HG03378 (cell line): ENCODE measurements around the gene MDM2.
"Not testable (repeated sequence)": the region's sequence is repeated elsewhere in the genome, so short reads cannot be mapped to it uniquely, and the experiment has no call there.

Experiments
- ATAC-seq: cut with Tn5 transposase; IDR thresholded peaks from one replicate; pipeline ENCODE4 v1.9.1; 2021; ENCODE audit warnings: mild to moderate bottlenecking, moderate library complexity; ENCODE audit not compliant: unreplicated experiment

The MDM2 gene

DNA sequence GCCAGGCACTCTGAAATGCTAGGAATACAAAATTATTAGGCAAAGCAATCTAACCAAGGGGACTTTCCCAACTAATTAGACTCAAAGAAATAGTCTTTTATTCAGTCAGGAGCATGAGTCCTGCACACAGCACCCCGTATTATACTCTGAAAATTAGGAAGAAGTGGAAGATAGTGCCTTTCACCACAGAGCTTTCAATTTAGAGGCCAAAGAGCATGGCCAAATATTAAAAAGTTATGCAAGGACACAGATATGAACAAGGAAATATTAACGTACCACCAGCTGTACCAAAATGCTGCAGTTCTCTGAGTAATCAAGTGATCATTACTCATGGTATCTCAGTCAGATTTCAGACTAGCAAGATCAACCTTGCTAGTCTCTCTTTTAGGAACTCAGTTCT lies 22.6 kb upstream of the MDM2 start:
- no peak for ATAC-seq

DNA sequence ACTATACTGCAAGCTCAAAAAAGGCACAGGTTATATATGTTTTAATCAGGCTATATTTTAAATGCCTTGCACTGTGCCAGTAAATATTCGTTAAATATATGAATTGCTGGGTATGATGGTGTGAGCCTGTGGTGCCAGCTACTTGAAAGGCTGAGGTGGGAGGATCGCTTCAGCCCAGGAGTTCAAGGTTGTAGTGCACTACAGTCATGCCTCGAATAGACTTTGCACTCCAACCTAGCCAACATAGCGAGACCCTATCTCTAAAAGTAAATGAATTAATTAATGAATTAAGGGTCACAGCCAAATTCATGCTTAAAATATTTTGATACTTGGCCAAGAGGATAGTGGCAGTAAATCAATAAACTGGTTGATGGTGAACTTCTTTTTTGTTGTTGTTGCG lies 22.2 kb upstream of the MDM2 start:
- no peak for ATAC-seq

DNA sequence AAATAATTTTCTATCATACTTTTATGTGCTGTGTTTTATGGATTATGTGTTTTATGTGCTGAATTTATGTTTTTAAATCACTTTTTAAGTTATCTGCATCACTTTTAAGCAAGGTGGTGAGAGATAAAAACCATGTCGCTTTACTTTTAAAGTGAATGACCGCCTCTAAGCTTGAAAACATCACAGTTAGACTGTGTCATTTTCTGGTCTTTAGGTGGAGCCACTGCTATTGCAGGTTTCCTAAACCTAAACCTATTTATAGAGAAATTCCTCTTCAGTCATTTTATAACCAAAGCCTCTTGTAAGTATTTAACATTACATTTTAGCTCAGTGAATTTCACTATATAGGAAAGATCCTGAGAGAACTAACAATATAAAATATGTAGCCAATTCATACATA lies 21.0 kb upstream of the MDM2 start:
- no peak for ATAC-seq

DNA sequence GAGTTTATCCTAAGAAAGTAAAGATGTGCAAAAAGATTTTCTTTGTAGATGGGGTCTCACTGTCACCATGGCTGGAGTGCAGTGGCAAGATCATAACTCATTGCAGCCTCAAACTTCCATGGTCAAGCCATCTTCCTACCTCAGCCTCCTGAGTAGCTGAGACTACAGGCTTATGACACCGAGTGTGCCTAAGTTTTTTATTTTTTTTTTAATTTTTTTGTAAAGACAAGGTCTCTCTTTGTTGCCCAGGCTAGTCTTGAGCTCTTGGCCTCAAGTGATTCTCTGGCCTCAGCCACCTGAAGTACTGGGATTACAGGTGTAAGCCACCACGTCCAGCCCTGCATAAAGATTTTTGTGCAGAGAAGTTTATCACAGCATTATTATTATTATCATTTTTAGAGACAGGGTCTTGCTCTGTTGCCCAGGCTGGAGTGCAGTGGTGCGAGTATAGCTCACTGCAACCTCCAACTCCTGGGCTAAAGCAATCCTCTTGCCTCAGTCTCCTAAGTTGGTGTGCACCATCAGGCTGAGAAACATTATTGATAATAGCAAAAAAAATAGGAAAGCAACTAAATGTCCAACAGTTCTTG lies 19.3 kb upstream of the MDM2 start:
- ATAC-seq, result no peak

DNA sequence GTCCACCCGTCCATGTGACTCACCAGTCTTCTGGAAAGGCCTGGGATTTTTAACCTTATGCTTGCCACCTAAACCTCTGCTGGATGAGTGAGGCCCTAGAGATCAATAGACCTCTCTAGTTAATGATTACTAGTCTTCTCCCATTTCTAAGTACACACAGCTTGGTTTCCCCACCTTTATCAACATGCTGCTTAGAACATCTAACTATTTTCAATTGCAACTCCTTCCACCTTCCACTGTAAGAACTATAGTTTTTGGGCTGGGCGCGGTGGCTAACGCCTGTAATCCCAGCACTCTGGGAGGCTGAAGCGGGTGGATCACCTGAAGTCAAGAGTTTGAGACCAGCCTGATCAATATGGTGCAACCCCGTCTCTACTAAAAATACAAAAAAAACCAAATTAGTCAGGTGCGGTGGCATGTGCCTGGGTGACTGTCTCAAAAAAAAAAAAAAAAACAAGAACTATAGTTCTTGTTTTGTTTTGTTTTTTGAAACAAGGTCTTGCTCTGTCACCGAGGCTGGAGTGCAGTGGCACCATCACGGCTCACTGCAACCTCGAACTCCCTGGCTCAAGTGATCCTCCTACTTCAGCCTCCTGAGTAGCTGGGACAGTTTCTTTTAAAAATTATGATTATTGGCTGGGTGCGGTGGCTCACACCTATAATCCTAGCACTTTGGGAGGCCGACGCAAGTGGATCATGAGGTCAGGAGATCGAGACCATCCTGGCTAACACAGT lies 18.7 kb upstream of the MDM2 start:
- no peak for ATAC-seq

DNA sequence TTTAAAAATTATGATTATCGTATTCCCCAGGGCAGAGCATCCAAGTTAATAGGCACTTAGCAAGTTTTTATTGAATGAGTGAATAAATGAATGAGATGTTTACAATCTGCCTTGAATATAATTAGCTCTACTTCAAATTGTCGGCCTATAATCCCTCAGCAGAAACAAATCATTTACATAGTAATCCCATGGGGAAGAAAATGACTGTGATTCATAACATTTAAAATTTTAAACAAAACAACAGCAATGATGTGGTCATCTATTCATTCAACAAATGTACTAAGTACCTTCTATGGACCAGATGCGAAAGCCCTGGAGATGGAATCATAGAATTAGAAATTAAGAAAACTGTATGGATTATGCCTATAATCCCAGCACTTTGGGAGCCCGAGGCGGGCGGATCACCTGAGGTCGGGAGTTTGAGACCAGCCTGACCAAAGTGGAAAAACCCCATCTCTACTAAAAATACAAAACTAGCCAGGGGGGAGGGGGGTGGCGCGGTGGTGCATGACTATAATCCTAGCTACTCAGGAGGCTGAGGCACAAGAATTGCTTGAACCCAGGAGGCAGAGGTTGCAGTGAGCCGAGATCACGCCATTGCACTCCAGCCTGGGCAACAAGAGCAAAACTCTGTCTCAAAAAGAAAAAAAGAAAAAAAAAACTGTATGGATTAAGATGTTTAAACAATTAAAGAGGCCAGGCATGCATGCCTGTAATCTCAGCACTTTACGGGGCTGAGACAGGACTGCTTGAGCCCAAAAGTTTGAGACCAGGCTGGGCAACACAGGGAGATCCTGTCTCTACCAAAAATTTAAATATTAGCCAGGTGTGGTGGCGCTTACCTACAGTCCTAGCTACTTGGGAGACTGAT lies 17.7 kb upstream of the MDM2 start:
- no peak for ATAC-seq

DNA sequence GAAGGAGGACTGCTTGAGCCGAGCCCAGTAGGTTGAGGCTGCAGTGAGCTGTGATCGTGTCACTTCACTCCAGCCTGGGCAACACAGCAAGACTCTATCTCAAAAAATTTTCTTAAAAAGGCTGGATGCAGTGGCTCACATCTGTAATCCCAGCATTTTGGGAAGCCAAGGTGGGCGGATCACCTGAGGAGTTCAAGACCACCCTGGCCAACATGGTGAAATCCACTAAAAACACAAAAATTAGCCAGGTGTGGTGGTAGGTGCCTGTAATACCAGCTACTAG lies 17.1 kb upstream of the MDM2 start:
- no peak for ATAC-seq

DNA sequence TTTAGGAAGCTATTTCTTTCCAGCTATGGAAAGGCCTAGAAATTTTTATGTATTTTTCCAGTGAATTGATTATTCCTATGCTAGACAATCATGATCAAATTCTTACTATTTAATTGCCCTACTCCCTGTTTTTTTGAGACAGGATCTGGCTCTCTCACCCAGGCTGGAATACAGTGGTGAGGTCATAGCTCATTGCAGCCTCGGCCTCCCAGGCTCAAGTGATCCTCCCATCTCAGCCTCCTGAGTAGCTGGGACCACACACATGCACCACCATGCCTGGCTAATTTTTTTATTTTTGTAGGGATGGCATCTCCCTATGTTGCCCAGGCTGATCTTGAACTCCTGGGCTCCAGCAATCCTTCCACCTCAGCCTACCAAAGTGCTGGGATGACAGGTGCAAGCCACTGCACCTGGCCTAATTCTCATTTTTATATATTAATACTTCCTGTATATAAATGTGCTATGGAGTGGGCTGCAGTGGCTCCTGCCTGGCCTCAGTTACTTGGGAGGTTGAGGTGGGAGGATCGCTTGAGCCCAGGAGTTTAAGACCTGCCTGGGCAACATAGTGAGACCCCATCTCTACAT lies 16.0 kb upstream of the MDM2 start:
- ATAC-seq, result no peak

DNA sequence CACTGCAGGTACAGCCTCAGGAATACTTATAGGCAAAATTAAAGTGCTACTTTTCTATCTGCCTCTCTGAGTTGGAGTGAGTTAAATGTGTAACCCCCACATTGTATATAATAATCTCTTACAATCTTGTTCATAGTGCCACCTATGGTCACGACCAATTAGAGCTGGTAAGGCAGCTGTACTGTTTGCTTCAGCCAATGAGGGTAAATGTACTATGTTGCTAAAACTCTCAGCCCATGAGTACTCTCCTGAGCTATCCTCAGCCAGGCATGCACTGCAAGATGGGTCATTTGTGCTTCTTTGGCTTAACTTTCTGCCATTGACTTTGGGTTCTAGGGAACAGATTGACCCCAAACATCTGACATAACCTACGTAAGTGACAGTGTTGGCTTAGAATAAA lies 15.0 kb upstream of the MDM2 start:
- ATAC-seq, result peak; percentile 96

DNA sequence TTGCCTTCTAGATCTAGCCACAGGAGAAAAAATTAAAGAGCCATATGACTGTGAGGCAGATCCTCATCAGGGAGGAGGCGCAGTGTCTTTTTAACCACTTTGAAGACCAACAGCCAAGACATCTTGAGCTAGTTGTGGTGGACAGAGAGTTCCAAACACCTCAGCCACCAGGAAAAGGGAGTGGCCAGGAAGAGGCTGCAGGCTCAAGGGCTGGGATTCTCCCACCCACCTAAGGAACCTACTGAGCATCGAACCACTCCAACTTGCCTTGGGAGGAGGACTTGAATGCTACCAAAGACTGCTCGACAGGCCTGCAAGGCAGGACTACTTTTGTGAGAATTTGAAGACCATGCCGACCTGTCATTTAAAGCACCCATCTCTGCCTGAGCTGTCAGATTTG lies 14.5 kb upstream of the MDM2 start:
- ATAC-seq, result no peak

DNA sequence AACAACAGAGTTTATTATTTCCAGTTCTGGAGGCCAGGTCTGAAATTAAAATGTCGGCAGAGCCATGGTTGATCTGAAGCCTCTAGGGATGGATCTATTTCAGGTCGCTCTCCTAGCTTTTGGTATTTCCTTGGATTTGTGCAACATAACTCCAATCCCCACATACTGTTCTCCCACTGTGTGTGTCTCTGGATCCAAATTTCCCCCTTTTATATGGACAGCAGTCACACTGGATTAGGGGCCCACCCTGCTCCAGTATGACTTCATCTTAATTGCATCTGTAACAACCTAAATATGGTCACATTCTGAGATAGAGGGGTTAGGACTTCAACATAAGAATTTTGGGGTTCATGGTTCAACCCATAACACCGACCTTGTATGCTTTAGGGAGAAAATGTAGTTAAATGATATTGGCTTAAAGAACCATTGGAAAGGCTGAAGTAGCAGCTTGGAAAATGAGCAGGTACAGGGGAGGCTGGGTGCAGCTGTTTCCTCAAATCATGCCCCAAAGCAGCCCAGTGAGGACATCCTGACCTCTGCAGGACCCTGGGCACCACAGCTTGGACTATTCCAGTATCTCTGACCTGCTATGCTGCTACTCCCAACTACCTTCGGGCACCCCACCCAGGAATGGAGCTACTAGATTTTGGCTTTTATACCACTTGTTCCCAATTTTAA lies 13.9 kb upstream of the MDM2 start:
- ATAC-seq, result no peak

DNA sequence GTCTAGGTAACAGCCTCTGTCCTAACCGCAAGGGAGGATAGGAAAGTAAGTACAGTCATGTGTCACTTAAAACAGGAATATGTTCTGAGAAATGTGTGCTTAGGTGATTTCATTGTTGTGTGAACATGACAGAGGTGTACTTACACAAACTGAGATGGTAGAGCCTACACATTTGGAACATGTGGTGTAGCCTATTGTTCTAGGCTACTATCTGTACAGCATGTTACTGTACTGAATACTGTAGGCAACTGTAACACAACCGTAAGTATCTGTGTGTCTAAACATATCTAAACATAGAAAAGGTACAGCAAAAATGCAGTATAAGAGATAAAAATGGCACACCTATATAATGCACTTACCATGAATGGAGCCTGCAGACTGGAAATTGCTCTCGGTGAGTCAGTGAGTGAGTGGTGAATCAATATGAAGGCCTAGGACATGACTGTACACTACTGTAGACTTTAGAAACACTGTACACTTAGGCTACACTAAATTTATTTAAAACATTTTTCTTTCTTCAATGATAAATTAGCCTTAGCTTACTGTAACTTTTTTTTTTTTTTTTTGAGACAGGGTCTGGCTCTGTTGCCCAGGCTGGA lies 13.2 kb upstream of the MDM2 start:
- ATAC-seq, result no peak

DNA sequence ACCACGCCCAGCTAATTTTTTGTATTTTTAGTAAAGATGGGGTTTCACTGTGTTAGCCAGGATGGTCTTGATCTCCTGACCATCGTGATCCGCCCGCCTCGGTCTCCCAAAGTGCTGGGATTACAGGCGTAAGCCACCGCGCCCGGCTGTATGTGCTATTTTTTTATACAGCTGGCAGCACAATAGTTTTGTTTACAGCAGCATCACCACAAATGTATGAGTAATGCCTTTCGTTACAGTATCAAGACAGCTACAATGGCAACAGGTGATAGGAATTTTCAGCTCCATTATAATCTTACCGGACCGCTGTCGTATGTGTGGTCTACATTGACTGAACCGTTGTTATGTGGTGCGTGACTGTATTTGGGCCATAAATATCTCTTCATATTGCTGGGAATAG lies 11.6 kb upstream of the MDM2 start:
- no peak for ATAC-seq

DNA sequence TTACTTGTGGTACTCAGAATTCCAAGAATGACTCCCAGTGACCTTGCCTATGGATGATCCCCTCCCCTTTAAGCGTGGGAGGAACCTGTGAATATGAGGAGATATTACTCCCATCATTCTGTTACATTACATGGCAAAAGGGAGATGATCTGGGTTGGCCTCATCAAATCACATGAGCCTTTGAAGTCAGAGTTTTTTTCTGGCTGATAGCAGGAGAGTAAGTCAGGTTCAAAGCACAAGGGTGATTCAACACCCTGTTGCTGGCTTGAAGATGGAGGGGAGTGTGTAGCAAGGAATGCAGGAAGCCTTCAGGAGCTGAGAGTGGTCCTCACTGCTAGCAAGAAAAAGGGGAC lies 9.1 kb upstream of the MDM2 start:
- no peak for ATAC-seq

DNA sequence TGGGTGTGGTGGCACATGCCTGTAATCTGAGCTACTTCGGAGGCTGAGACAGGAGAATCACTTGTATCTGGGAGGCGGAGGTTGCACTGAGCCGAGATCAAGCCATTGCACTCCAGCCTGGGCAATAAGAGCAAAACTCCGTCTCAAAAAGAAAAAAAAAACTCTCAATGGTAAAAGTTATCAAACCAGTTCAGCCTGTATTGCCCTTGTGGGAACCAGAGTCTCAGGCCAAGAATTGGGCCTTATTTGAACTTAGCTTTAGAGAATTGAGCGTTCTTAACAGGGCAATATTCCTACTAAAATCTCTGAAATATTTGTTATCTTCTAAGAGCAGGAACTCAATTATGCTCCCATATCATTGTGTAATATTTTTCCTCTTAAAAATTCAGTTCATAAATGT lies 7.7 kb upstream of the MDM2 start:
- no peak for ATAC-seq

DNA sequence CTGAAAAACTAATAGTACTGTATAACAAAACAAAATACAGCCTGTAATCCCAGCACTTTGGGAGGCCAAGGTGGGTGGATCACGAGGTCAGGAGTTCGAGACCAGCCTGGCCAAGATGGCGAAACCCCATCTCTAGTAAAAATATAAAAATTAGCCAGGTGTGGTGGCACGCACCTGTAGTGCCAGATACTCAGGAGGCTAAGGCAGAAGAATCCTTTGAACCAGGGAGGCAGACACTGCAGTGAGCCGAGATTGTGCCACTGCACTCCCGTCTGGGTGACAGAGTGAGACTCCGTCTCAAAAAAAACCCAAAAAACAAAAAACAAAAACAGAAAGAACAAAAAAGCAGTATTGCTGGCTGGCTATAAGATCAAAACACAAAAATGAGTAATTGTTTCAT lies 6.9 kb upstream of the MDM2 start:
- not testable (repeated sequence) for ATAC-seq

DNA sequence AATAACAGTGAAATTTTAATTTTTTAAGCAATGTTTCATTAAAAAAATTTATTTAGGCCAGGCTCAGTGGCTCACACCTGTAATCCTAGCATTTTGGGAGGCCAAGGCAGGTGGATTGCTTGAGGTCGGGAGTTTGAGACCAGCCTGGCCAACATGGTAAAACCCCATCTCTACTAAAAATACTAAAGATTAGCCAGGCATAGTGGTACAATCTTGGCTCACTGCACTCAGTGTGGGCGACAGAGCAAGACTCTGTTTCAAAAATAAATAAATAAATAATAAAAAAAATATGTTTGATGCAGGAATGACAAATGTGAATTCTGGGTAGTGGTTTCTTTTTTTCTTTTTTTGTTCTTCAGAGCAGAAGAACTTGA lies 5.6 kb upstream of the MDM2 start:
- not testable (repeated sequence) for ATAC-seq

DNA sequence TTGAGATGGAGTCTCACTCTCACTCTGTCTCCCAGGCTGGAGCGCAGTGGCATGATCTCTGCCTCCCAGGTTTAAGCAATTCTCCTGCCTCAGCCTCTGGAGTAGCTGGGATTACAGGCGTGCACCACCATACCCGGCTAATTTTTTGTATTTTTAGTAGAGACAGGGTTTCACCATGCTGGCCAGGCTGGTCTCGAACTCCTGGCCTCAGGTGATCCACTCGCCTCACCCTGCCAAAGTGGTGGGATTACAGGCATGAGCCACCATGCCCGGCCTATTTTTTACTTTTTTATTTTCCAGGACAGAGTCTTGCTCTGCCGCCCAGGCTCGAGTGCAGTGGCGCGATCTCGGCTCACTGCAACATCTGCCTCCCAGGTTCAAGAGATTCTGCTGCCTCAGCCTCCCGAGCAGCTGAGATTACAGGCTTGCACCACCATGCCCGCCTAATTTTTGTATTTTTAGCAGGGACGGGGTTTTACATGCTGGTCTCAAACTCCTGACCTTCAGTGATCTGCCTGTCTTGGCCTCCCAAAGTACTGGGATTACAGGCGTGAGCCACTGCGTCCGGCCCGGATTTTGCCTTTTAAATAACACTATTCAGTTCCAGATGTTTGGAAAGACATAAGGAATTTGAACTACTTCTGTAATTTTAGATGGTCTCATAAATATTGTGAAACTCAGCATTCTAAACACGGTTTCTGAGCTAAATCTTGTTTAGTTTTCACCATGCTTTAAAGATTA lies 4.9 kb upstream of the MDM2 start:
- not testable (repeated sequence) for ATAC-seq

DNA sequence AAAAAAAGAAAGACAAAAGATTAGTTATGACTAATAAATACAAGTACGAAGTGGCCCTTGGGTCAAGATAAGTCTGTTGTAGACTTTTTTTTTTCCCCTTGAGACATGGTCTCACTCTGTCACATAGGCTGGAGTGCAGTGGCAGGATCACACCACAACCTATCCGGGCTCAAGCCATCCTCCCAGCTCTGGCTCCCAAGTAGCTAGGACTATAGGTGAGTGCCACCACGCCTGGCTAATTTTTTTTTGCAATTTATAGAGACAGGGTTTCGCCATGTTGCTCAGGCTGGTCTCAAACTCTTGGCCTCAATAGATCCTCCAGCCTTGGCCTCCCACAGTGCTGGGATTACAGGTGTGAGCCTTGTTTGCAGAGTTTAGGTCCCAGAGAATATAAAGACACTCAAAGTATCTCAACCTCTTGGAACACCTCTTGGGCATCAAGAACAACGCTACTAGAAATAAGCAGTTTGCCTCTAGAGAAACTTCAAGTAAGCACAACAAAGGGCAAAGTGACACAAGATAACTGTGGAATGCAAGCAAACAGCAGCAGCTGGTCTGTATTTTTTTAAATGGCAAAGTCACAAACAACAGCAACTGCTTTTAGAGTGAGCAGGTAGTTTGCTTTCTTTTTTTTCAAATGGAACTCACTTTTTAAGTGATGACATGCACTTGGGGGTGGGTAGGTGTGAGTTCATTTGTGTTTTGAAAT lies 3.9 kb upstream of the MDM2 start:
- ATAC-seq, result no peak
